GM23338 (cell line): Measurements from ENCODE around the gene GTF3C5. TPM values are rescaled to one million over a fixed set of nuclear protein-coding genes. Genes with fewer than 3 reads are reported as not detected.

Experiments used
- ATAC-seq: fragments of 200-7000 bp; cut with Tn5 transposase; 3 replicates; pipeline ENCODE4 v1.9.1; 2020
- DNase-seq: peaks from one replicate; pipeline ENCODE4 v3.0.0-alpha.2; 2015; ENCODE audit warnings: low spot score
- H2AFZ ChIP-seq: fragments of 200-600 bp; sonication (generic); 2 replicates; pipeline ENCODE4 v1.8.0; 2016; ENCODE audit warnings: antibody characterized with exemption, mild to moderate bottlenecking, moderate library complexity
- H3F3A ChIP-seq: fragments of 200-600 bp; sonication (generic); replicated peaks from 2 replicates; pipeline ENCODE4 v1.8.0; 2017; ENCODE audit warnings: antibody characterized with exemption, mixed run types, low read depth
- H3K27ac ChIP-seq: fragments of 200-600 bp; sonication (generic); 2 replicates; pipeline ENCODE4 v1.6.1; 2016; ENCODE audit warnings: low read depth
- H3K27me3 ChIP-seq: fragments of 200-600 bp; sonication (generic); 2 replicates; pipeline ENCODE4 v1.8.0; 2016; ENCODE audit warnings: mild to moderate bottlenecking, mixed run types, moderate library complexity; ENCODE audit not compliant: insufficient read depth
- H3K36me3 ChIP-seq: fragments of 200-600 bp; sonication (generic); 2 replicates; pipeline ENCODE4 v1.8.0; 2016; ENCODE audit warnings: mild to moderate bottlenecking; ENCODE audit not compliant: insufficient read depth
- H3K4me1 ChIP-seq: fragments of 200-600 bp; sonication (generic); 2 replicates; pipeline ENCODE4 v1.8.0; 2016; ENCODE audit warnings: mild to moderate bottlenecking, moderate library complexity; ENCODE audit not compliant: insufficient read depth
- H3K4me2 ChIP-seq: fragments of 200-600 bp; sonication (generic); 2 replicates; pipeline ENCODE4 v1.7.1; 2017; ENCODE audit warnings: mixed run types
- H3K4me3 ChIP-seq: fragments of 200-600 bp; sonication (generic); 2 replicates; pipeline ENCODE4 v1.6.1; 2016; ENCODE audit warnings: mixed run types
- H3K79me2 ChIP-seq: fragments of 200-600 bp; sonication (generic); replicated peaks from 2 replicates; pipeline ENCODE4 v1.8.0; 2017; ENCODE audit warnings: mild to moderate bottlenecking; ENCODE audit not compliant: insufficient read depth
- H3K9me2 ChIP-seq: fragments of 200-600 bp; sonication (generic); 2 replicates; pipeline ENCODE4 v1.8.0; 2017; ENCODE audit not compliant: insufficient read depth
- H4K20me1 ChIP-seq: fragments of 200-600 bp; sonication (generic); replicated peaks from 2 replicates; pipeline ENCODE4 v1.8.0; 2017; ENCODE audit warnings: mild to moderate bottlenecking; ENCODE audit not compliant: insufficient read depth
- H3K27ac Mint-ChIP-seq: 2 replicates; pipeline ENCODE4 v1.8.0; 2020; ENCODE audit warnings: inconsistent platforms, mild to moderate bottlenecking, moderate library complexity, mixed read lengths
- H3K27me3 Mint-ChIP-seq: 3 replicates; pipeline ENCODE4 v1.8.0; 2022; ENCODE audit warnings: low read depth, mild to moderate bottlenecking, moderate library complexity, mixed read lengths, inconsistent platforms; ENCODE audit not compliant: insufficient read depth, poor library complexity
- H3K36me3 Mint-ChIP-seq: 3 replicates; pipeline ENCODE4 v1.8.0; 2021; ENCODE audit warnings: low read depth, mild to moderate bottlenecking, inconsistent platforms, moderate library complexity, mixed read lengths
- H3K4me1 Mint-ChIP-seq: 3 replicates; pipeline ENCODE4 v1.8.0; 2020; ENCODE audit warnings: mild to moderate bottlenecking, inconsistent platforms, mixed read lengths
- H3K4me3 Mint-ChIP-seq: 3 replicates; pipeline ENCODE4 v1.8.0; 2021; ENCODE audit warnings: moderate library complexity, mild to moderate bottlenecking, inconsistent platforms, mixed read lengths
- H3K9me3 Mint-ChIP-seq: 3 replicates; pipeline ENCODE4 v1.8.0; 2020; ENCODE audit warnings: moderate library complexity, mild to moderate bottlenecking, inconsistent platforms, mixed read lengths
- CREB1 ChIP-seq: fragments of 250-450 bp; sonication (Bioruptor Pico); IDR thresholded peaks from 2 replicates; pipeline ENCODE4 v1.5.0; 2020; ENCODE audit warnings: low read depth, mild to moderate bottlenecking, moderate library complexity
- CTCF ChIP-seq, 2 experiments: fragments of 200-600 bp in 1 of 2; sonication (generic) in 1 of 2; conservative IDR thresholded peaks; 2 replicates each; pipeline versions ENCODE4 v1.5.1 to v1.6.1; 2016 to 2017; ENCODE audit warnings: antibody characterized with exemption in 2 of 2, low read depth in 2 of 2, mild to moderate bottlenecking in 2 of 2, moderate library complexity in 1 of 2
- EZH2 ChIP-seq: fragments of 200-600 bp; sonication (generic); IDR thresholded peaks from one replicate; pipeline ENCODE4 v1.8.0; 2017; ENCODE audit warnings: antibody characterized with exemption, mild to moderate bottlenecking, low read depth; ENCODE audit not compliant: unreplicated experiment
- EZH2phosphoT487 ChIP-seq: fragments of 200-600 bp; sonication (generic); IDR thresholded peaks from one replicate; pipeline ENCODE4 v1.8.1; 2018; ENCODE audit warnings: antibody characterized with exemption; ENCODE audit not compliant: unreplicated experiment
- JUNB ChIP-seq: IDR thresholded peaks from one replicate; pipeline ENCODE4 v1.6.1; 2016; ENCODE audit warnings: antibody characterized with exemption; ENCODE audit not compliant: unreplicated experiment
- POLR2AphosphoS5 ChIP-seq: IDR thresholded peaks from 2 replicates; pipeline ENCODE4 v1.6.1; 2016; ENCODE audit warnings: antibody characterized with exemption, low read depth
- ZNF114 ChIP-seq: fragments of 250-450 bp; sonication (Bioruptor Pico); IDR thresholded peaks from 2 replicates; pipeline ENCODE4 v1.5.0; 2020; ENCODE audit warnings: mild to moderate bottlenecking, moderate library complexity
- ZNF331 ChIP-seq: fragments of 250-450 bp; sonication (Bioruptor Pico); IDR thresholded peaks from 2 replicates; pipeline ENCODE4 v1.5.0; 2020; ENCODE audit warnings: low read depth, mild to moderate bottlenecking, moderate library complexity
- polyA plus RNA-seq: library from polyadenylated mRNA; unstranded; fragments of >200 nt; fragmentation: Nextera tagmentation; extraction: Ambion mirVana; gene quantifications from 2 replicates; pipeline ENCODE4 v1.2.1, GENCODE V29; 2016
- total RNA-seq: library from RNA; depleted of rRNA; stranded (reverse); fragments of >200 nt; shearing (Covaris generic); gene quantifications from 2 replicates; pipeline ENCODE4 v1.2.3, GENCODE V29; 2014
- TF ChIP-seq, protein P1 (sequence below): IDR thresholded peaks from 2 replicates; pipeline ENCODE4 v1.6.1; 2016; ENCODE audit warnings: antibody characterized with exemption
- TF ChIP-seq, protein P2 (sequence below): IDR thresholded peaks from one replicate; pipeline ENCODE4 v1.6.1; 2018; ENCODE audit warnings: antibody characterized with exemption; ENCODE audit not compliant: unreplicated experiment
- TF ChIP-seq, protein P3 (sequence below): fragments of 250-450 bp; sonication (Bioruptor Pico); IDR thresholded peaks from 2 replicates; pipeline ENCODE4 v1.5.0; 2020; ENCODE audit warnings: mild to moderate bottlenecking, moderate library complexity

Gene GTF3C5
- total and polyA plus RNA-seq, 2 experiments from 2014 or later, result 46.0 to 78.8 TPM

- no peak for TF ChIP-seq CTCF (conservative IDR thresholded peaks at IDR 0.05; ENCODE audit: low read depth in 2 of 2)
- TF ChIP-seq EZH2phosphoT487, result no peak
- no peak for TF ChIP-seq ZNF331 (CRISPR knock-in tag)
- TF ChIP-seq POLR2AphosphoS5, result no peak
- no peak for TF ChIP-seq EZH2
Measured at GRCh38 chr9:133055788-133056420, 25.1 kb downstream of the GTF3C5 start (continued).

DNA sequence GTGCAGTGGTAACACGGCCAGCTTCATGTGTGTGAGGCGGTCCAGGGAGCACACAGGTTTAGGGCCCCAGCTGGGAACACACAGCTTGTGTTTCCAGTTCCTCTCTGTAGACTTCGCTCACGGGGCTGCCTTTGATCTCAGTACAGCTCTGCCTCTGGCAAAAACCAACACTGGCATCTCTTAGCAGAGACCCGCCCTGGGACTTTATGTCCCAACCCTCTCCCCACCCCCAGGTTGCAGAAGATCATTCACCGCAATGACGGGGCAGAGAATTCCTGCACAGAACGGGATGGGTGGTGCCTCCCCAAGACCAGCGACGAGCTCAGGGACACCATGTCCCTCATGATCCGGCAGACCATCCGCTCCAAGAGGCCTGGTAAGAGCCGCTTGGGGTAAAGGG, 25.7 kb downstream of the GTF3C5 start:
- no peak overlapping the region for H3K27ac Mint-ChIP-seq
- TF ChIP-seq, protein P1, sequence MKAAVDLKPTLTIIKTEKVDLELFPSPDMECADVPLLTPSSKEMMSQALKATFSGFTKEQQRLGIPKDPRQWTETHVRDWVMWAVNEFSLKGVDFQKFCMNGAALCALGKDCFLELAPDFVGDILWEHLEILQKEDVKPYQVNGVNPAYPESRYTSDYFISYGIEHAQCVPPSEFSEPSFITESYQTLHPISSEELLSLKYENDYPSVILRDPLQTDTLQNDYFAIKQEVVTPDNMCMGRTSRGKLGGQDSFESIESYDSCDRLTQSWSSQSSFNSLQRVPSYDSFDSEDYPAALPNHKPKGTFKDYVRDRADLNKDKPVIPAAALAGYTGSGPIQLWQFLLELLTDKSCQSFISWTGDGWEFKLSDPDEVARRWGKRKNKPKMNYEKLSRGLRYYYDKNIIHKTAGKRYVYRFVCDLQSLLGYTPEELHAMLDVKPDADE, result no peak
- TF ChIP-seq JUNB (no peak), CREB1 (CRISPR knock-in tag) (no peak), POLR2AphosphoS5 (no peak), ZNF114 (CRISPR knock-in tag) (no peak)
- TF ChIP-seq, protein P2, sequence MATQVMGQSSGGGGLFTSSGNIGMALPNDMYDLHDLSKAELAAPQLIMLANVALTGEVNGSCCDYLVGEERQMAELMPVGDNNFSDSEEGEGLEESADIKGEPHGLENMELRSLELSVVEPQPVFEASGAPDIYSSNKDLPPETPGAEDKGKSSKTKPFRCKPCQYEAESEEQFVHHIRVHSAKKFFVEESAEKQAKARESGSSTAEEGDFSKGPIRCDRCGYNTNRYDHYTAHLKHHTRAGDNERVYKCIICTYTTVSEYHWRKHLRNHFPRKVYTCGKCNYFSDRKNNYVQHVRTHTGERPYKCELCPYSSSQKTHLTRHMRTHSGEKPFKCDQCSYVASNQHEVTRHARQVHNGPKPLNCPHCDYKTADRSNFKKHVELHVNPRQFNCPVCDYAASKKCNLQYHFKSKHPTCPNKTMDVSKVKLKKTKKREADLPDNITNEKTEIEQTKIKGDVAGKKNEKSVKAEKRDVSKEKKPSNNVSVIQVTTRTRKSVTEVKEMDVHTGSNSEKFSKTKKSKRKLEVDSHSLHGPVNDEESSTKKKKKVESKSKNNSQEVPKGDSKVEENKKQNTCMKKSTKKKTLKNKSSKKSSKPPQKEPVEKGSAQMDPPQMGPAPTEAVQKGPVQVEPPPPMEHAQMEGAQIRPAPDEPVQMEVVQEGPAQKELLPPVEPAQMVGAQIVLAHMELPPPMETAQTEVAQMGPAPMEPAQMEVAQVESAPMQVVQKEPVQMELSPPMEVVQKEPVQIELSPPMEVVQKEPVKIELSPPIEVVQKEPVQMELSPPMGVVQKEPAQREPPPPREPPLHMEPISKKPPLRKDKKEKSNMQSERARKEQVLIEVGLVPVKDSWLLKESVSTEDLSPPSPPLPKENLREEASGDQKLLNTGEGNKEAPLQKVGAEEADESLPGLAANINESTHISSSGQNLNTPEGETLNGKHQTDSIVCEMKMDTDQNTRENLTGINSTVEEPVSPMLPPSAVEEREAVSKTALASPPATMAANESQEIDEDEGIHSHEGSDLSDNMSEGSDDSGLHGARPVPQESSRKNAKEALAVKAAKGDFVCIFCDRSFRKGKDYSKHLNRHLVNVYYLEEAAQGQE, result no peak
- TF ChIP-seq, protein P3, sequence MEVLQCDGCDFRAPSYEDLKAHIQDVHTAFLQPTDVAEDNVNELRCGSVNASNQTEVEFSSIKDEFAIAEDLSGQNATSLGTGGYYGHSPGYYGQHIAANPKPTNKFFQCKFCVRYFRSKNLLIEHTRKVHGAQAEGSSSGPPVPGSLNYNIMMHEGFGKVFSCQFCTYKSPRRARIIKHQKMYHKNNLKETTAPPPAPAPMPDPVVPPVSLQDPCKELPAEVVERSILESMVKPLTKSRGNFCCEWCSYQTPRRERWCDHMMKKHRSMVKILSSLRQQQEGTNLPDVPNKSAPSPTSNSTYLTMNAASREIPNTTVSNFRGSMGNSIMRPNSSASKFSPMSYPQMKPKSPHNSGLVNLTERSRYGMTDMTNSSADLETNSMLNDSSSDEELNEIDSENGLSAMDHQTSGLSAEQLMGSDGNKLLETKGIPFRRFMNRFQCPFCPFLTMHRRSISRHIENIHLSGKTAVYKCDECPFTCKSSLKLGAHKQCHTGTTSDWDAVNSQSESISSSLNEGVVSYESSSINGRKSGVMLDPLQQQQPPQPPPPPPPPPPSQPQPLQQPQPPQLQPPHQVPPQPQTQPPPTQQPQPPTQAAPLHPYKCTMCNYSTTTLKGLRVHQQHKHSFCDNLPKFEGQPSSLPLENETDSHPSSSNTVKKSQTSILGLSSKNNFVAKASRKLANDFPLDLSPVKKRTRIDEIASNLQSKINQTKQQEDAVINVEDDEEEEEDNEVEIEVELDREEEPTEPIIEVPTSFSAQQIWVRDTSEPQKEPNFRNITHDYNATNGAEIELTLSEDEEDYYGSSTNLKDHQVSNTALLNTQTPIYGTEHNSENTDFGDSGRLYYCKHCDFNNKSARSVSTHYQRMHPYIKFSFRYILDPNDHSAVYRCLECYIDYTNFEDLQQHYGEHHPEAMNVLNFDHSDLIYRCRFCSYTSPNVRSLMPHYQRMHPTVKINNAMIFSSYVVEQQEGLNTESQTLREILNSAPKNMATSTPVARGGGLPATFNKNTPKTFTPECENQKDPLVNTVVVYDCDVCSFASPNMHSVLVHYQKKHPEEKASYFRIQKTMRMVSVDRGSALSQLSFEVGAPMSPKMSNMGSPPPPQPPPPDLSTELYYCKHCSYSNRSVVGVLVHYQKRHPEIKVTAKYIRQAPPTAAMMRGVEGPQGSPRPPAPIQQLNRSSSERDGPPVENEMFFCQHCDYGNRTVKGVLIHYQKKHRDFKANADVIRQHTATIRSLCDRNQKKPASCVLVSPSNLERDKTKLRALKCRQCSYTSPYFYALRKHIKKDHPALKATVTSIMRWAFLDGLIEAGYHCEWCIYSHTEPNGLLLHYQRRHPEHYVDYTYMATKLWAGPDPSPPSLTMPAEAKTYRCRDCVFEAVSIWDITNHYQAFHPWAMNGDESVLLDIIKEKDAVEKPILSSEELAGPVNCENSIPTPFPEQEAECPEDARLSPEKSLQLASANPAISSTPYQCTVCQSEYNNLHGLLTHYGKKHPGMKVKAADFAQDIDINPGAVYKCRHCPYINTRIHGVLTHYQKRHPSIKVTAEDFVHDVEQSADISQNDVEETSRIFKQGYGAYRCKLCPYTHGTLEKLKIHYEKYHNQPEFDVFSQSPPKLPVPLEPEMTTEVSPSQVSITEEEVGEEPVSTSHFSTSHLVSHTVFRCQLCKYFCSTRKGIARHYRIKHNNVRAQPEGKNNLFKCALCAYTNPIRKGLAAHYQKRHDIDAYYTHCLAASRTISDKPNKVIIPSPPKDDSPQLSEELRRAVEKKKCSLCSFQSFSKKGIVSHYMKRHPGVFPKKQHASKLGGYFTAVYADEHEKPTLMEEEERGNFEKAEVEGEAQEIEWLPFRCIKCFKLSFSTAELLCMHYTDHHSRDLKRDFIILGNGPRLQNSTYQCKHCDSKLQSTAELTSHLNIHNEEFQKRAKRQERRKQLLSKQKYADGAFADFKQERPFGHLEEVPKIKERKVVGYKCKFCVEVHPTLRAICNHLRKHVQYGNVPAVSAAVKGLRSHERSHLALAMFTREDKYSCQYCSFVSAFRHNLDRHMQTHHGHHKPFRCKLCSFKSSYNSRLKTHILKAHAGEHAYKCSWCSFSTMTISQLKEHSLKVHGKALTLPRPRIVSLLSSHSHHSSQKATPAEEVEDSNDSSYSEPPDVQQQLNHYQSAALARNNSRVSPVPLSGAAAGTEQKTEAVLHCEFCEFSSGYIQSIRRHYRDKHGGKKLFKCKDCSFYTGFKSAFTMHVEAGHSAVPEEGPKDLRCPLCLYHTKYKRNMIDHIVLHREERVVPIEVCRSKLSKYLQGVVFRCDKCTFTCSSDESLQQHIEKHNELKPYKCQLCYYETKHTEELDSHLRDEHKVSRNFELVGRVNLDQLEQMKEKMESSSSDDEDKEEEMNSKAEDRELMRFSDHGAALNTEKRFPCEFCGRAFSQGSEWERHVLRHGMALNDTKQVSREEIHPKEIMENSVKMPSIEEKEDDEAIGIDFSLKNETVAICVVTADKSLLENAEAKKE (CRISPR knock-in tag), result no peak

More for the DNA sequence above, 25.7 kb downstream of the GTF3C5 start:
- Histone ChIP-seq H3K4me2 (no peak overlapping the region), H3K4me1 (peaks cover 16% of the 10 kb centered on the region), H3K9me2 (no peaks in the 10 kb centered on the region), H3K36me3 (no peaks in the 10 kb centered on the region; the same call in 1 of the 2 replicates), H3F3A (0 out of 2 replicates have a peak, but pooled peaks cover 8% of the 10 kb centered on the region), H3K27me3 (no peaks in the 10 kb centered on the region), H4K20me1 (no peaks in the 10 kb centered on the region), H2AFZ (no peak overlapping the region), H3K4me3 (no peak overlapping the region), H3K27ac (no peak overlapping the region), H3K79me2 (no peaks in the 10 kb centered on the region)
- peaks cover 28% of the 10 kb centered on the region for H3K4me1 Mint-ChIP-seq
- peaks cover 5% of the 10 kb centered on the region for H3K27me3 Mint-ChIP-seq
- ATAC-seq (no peak), DNase-seq (no peak)
- no peaks in the 10 kb centered on the region for H3K9me3 Mint-ChIP-seq
- H3K4me3 Mint-ChIP-seq, result no peak overlapping the region
- H3K36me3 Mint-ChIP-seq, result peaks cover 49% of the 10 kb centered on the region
